ENCODE data around the gene CHCHD2.
"Not testable (repeated sequence)": the region's sequence is repeated elsewhere in the genome, so short reads cannot be mapped to it uniquely, and the experiment has no call there.

Gene CHCHD2

DNA sequence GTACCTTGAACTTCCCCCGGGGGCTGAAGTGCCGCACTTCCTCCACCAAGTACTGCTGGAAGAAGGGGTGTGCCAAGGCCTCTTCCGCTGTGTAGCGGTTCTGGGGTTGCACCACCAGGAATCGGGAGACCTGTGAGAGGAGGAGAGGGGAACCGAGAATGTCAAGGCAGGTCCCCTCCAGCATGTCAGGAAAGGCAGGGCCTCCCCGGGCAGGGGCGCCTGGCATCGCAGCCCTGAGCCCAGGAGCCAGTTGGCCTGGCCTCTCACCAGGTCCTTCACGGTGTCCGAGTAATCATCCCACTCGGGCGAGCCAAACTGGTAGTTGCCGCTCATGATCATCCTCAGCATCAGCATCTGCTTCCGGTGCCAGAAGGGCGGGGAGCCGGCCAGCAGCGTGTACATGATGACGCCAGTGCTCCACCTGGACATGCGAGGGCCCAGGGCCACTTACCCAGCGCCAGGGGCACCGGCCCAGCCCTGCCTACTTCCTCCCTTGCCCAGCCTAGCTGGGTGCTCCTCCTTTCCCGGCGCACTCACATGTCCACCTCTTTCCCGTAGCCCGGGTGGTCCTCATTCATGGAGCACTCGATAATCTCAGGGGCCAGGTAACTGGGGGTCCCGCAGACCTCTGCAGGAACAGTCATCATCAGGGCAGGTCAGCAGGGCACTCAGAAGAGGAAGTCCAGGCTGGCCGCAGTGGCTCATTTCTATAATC lies 24.5 kb downstream of the CHCHD2 start:
- no peak for DNase-seq

DNA sequence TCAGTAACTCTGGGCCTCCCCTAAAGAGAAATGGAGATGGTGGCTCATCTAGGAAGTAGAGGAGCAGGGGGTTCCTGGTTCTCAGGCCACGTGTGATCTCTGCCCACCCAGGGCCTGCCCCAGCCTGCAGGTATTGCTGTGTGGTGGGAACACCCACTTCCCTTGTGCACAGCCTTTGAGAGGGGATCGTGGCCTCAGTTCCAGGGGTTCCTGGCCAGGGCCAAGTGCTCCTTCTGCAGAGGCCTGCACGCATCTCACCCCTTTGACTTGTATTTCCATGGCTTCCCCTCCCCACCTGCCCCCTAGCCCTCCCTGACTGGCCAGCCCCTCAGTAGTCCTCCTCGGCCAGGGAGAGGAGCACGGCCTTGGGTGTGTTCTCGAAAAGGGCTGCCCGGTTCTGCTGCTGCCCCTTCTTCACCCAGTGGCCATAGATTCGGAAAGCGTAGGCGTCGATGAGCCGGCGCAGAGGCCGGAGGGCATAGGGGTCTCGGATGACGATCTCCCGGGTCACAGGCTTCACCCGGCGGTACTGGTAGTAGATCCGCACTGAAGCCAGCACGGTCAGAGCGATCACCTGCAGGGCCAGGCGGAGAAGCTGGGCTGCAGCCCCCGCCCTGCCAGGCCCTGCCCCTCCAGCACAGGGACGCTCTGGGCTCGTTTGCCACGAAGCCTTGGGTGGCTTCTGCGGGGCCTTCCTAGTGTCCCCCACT lies 25.4 kb downstream of the CHCHD2 start:
- DNase-seq, result not testable (repeated sequence)

GRCh38 chr7:56079450-56080185 lies 26.7 kb downstream of the CHCHD2 start:
- DNase-seq, result no peak

DNA sequence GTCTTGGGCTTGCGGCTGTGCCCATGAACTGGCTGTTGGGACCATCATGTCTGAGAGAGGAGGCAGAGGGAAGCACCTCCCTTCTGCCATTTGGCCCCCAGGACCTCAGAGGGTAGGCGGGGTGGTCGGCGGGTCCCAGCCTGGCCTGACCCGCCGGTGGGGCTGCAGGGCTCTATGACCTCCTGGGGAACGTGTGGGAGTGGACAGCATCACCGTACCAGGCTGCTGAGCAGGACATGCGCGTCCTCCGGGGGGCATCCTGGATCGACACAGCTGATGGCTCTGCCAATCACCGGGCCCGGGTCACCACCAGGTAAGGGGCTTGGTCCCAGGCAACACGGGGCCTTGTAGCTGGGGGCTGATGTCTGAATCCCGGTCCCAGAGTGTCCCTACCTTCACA lies 28.1 kb downstream of the CHCHD2 start:
- DNase-seq, result no peak

DNA sequence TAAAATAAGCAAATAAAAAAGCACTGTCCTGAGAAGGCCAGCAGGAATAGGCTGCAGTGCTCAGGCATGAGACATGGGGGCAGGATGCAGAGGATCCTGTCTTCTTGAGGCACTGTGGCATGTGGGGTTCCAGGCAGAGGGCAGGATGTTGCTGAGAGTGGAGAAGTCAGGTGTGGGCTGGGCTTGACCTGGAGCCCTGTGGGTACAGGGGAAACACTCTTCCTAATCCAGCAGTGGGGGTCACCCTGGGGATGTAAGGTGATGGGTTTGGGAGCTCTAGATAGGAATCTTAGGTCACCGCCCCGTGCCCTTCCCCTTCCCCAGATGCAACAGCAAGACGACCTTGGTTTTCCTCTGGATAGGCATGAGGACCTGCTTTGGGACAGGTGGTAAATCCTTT lies 28.6 kb downstream of the CHCHD2 start:
- DNase-seq, result no peak

DNA sequence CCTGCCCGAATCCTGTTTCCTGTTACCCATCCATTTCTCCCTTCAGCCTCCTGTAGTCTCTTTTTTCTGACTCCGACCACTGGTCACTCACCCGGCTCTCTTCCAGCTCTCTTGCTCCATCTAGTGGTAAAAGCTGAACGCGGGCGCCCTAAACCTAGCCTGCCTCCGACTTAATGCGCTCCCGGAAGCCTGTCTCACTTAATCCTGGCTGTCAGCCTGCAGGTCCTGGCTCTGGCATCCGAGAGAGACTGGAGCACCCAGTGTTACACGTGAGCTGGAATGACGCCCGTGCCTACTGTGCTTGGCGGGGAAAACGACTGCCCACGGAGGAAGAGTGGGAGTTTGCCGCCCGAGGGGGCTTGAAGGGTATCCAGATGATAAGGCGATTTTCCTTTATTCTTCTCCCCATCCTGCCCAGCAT lies 31.9 kb downstream of the CHCHD2 start:
- DNase-seq, result peak; percentile 74

GRCh38 chr7:56066376-56066775 lies 39.9 kb downstream of the CHCHD2 start:
- not testable (repeated sequence) for DNase-seq

DNA sequence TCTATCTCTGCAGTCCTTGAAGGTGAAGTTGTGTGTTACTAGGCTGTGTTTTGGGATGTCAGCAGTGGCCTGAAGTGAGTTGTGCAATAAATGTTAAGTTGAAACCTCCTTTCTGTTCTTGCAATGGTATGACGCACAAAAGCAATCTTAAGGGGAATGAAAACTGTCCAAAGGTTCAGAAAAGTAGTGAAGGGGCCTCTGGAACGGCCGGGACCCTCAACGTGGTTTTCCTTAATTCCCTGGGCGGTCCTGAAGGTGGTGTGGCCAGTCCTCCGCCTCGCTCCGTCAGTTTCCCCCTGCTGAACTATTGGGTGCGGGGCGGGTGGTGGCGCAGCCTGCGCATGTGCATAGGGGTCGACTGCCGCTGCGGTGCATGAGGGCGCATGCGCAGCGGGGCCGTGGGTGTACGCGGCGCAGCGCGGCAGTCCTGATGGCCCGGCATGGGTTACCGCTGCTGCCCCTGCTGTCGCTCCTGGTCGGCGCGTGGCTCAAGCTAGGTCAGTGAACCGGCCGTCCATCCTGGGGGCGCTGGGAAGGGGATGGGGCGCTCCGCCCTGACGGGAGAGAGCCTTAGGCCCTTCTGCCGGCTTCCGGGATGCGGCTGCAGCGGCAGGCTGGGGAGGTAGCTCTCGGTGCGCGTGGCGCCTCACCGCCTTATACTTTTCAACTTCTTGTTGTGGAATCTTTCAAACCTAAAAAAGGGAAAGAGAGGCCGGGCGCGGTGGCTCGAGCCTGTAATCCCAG lies 42.2 kb downstream of the CHCHD2 start, which contains the start of gene SUMF2:
Gene SUMF2 (plus strand): TSS at position 405 of the 744 bp plus-strand sequence. CDS start 26 bp downstream, at position 431.
- DNase-seq, result peak; percentile 93

- no peak for DNase-seq
Measured at GRCh38 chr7:56063500-56063881, 42.8 kb downstream of the CHCHD2 start.

DNA sequence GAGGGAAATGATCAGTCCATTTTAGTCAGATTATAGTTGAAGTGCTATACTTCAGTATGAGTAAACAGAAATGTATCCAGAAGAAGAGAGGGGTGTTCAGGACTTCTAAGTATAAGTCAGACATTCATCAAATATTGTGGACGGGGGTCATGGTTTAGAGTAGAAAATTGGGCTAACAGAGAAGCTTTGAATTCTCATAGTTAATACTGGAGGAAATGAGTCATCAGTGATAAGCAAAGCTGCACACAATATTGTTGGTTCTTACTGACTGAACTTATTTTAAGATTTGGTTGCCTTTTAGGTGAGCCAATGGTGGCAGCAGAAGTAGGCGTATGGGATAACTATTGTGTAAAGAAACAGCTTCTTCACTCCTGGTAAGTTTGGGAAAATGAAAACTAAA lies 43.9 kb downstream of the CHCHD2 start:
- peak; percentile 36 for DNase-seq

DNA sequence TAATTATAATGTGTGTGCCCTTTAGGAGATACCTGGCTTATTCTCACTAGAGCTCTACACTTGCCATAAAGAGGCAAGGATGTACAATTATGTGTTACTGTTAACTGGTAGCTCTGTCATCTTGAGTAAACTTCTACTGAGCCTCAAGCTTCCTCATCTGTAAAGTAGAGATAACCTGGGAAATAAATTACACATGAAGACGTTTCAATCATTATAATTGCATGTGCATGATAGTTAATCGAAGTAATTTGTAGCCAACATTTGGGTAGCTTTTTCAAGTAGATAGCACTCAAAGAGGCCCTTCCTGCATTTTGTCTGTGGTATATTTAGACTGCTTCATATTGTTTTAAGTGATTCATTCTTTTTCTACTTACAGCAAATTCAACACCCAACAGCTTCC lies 52.3 kb downstream of the CHCHD2 start:
- no peak for DNase-seq

DNA sequence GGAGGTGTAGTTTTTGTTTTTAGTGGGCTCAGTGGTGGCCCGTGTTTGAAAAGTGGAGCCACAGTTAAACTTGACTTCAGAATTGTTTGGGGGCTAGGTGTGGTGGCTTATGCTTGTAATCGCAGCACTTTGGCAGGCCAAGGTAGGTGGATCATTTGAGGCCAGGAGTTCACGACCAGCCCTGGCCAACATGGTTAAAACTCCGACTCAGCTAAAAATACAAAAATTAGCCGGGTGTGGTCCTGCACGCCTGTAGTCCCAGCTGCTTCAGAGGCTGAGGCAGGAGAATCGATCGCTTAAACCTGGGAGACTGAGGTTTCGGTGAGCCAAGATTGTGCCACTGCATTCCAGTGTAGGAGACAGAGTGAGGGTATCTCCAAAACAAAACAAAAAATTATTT lies 52.9 kb downstream of the CHCHD2 start:
- DNase-seq, result no peak

Data from activated CD4-positive, alpha-beta T cell treated with anti-CD3 and anti-CD28 coated beads, Interleukin-10, Interleukin-2, amounts not matched to agents 100 ng/mL and 50 ng/mL, durations not matched to agents 16 hours and 8 hours (primary cell).